H9 (cell line): ENCODE data around the gene TBC1D22A. TPM values are rescaled to one million over a fixed set of nuclear protein-coding genes. Genes with fewer than 3 reads are reported as not detected.

Experiments
- DNase-seq: peaks from one replicate; pipeline ENCODE4 v3.0.0-alpha.2; 2017
- H2AFZ ChIP-seq: one replicate; pipeline ENCODE4 v1.6.1; 2013; ENCODE audit warnings: mild to moderate bottlenecking, low read length, control low read depth, moderate library complexity
- H2AK5ac ChIP-seq: 2 replicates; pipeline ENCODE4 v1.6.1; 2013; ENCODE audit warnings: low read length, control low read depth, mixed read lengths; ENCODE audit not compliant: insufficient read length
- H2BK120ac ChIP-seq: one replicate; pipeline ENCODE4 v1.6.1; 2013; ENCODE audit warnings: low read depth, mild to moderate bottlenecking, low read length, control low read depth, inconsistent platforms; ENCODE audit not compliant: poor library complexity, severe bottlenecking
- H2BK12ac ChIP-seq: 2 replicates; pipeline ENCODE4 v1.6.1; 2013; ENCODE audit warnings: low read length, control low read depth, mixed read lengths, low read depth; ENCODE audit not compliant: insufficient read length
- H2BK15ac ChIP-seq: 2 replicates; pipeline ENCODE4 v1.6.1; 2013; ENCODE audit warnings: low read depth, low read length, control low read depth
- H2BK20ac ChIP-seq: one replicate; pipeline ENCODE4 v1.6.1; 2013; ENCODE audit warnings: low read depth, mild to moderate bottlenecking, low read length, control low read depth, inconsistent platforms; ENCODE audit not compliant: poor library complexity, severe bottlenecking
- H2BK5ac ChIP-seq: 2 replicates; pipeline ENCODE4 v1.6.1; 2013; ENCODE audit warnings: low read length, control low read depth, mixed read lengths; ENCODE audit not compliant: insufficient read length
- H3K14ac ChIP-seq: 2 replicates; pipeline ENCODE4 v1.6.1; 2013; ENCODE audit warnings: low read length, control low read depth; ENCODE audit not compliant: insufficient read depth
- H3K18ac ChIP-seq: 2 replicates; pipeline ENCODE4 v1.6.1; 2013; ENCODE audit warnings: low read depth, mild to moderate bottlenecking, mixed read lengths, low read length, control low read depth; ENCODE audit not compliant: insufficient read length
- H3K23ac ChIP-seq: 2 replicates; pipeline ENCODE4 v1.6.1; 2013; ENCODE audit warnings: low read length, control low read depth, mixed read lengths, low read depth; ENCODE audit not compliant: insufficient read length
- H3K23me2 ChIP-seq: 2 replicates; pipeline ENCODE4 v1.6.1; 2013; ENCODE audit warnings: low read depth, mild to moderate bottlenecking, mixed read lengths, low read length, control low read depth; ENCODE audit not compliant: insufficient read length, poor library complexity, severe bottlenecking
- H3K27ac ChIP-seq: 2 replicates; pipeline ENCODE4 v1.5.1; 2013; ENCODE audit warnings: low read length, control low read depth, mixed read lengths, low read depth; ENCODE audit not compliant: insufficient read length
- H3K27me3 ChIP-seq: 2 replicates; pipeline ENCODE4 v1.6.1; 2013; ENCODE audit warnings: low read length, control low read depth, inconsistent platforms; ENCODE audit not compliant: insufficient read depth
- H3K4ac ChIP-seq: 2 replicates; pipeline ENCODE4 v1.6.1; 2013; ENCODE audit warnings: low read depth, mild to moderate bottlenecking, control low read depth, inconsistent platforms, low read length, moderate library complexity
- H3K4me1 ChIP-seq: 2 replicates; pipeline ENCODE4 v1.6.1; 2013; ENCODE audit warnings: low read length, control low read depth, inconsistent platforms; ENCODE audit not compliant: insufficient read depth
- H3K4me2 ChIP-seq: 2 replicates; pipeline ENCODE4 v1.6.1; 2013; ENCODE audit warnings: low read length, control low read depth, mixed read lengths; ENCODE audit not compliant: insufficient read length, insufficient read depth
- H3K56ac ChIP-seq: 2 replicates; pipeline ENCODE4 v1.6.1; 2013; ENCODE audit warnings: low read depth, mild to moderate bottlenecking, mixed read lengths, low read length, control low read depth; ENCODE audit not compliant: insufficient read length
- H3K79me1 ChIP-seq: 2 replicates; pipeline ENCODE4 v1.6.1; 2013; ENCODE audit warnings: low read depth, mild to moderate bottlenecking, moderate library complexity, low read length, control low read depth, inconsistent platforms; ENCODE audit not compliant: insufficient read depth, poor library complexity, severe bottlenecking
- H3K79me2 ChIP-seq: 2 replicates; pipeline ENCODE4 v1.6.1; 2013; ENCODE audit warnings: low read length, control low read depth, inconsistent platforms; ENCODE audit not compliant: insufficient read depth
- H3K9ac ChIP-seq: 2 replicates; pipeline ENCODE4 v1.6.1; 2013; ENCODE audit warnings: low read length, control low read depth, mixed read lengths; ENCODE audit not compliant: insufficient read length; ENCODE audit errors: extremely low read depth
- H3K9me3 ChIP-seq: one replicate; pipeline ENCODE4 v1.6.1; 2013; ENCODE audit warnings: low read depth, low read length, inconsistent platforms; ENCODE audit not compliant: control insufficient read depth
- H3T11ph ChIP-seq: one replicate; pipeline ENCODE4 v1.6.1; 2013; ENCODE audit warnings: mild to moderate bottlenecking, low read length, control low read depth, inconsistent platforms
- H4K20me1 ChIP-seq: one replicate; pipeline ENCODE4 v1.6.1; 2013; ENCODE audit not compliant: control insufficient read depth, insufficient read length, insufficient read depth
- H4K5ac ChIP-seq: 2 replicates; pipeline ENCODE4 v1.6.1; 2013; ENCODE audit warnings: low read depth, mild to moderate bottlenecking, mixed read lengths, low read length, control low read depth; ENCODE audit not compliant: insufficient read length
- H4K8ac ChIP-seq: replicated peaks from 2 replicates; pipeline ENCODE4 v1.6.1; 2013; ENCODE audit warnings: low read length, control low read depth, mixed read lengths, low read depth; ENCODE audit not compliant: insufficient read length
- H4K91ac ChIP-seq: 2 replicates; pipeline ENCODE4 v1.6.1; 2013; ENCODE audit warnings: low read depth, mild to moderate bottlenecking, moderate library complexity, mixed read lengths, low read length, control low read depth; ENCODE audit not compliant: insufficient read length
- H3K27ac Mint-ChIP-seq, 3 experiments: 2 replicates in 2 of 3; 3 replicates in 1 of 3; pipeline ENCODE4 v1.8.0; 2020 to 2021; ENCODE audit warnings: mixed read lengths in 3 of 3, mild to moderate bottlenecking in 1 of 3, moderate library complexity in 1 of 3
- H3K27me3 Mint-ChIP-seq: 2 replicates; pipeline ENCODE4 v1.8.0; 2021; ENCODE audit warnings: low read depth, mild to moderate bottlenecking, moderate library complexity, mixed read lengths
- H3K36me3 Mint-ChIP-seq, 3 experiments: 2 replicates in 2 of 3; 3 replicates in 1 of 3; pipeline ENCODE4 v1.8.0; 2020 to 2021; ENCODE audit warnings: low read depth in 3 of 3, mixed read lengths in 3 of 3; ENCODE audit not compliant: insufficient read depth in 1 of 3
- H3K4me1 Mint-ChIP-seq, 2 experiments: 2 replicates each; pipeline ENCODE4 v1.8.0; 2020; ENCODE audit warnings: mixed read lengths in 2 of 2
- H3K4me3 Mint-ChIP-seq, 2 experiments: 2 replicates in 1 of 2; 3 replicates in 1 of 2; pipeline ENCODE4 v1.8.0; 2020 to 2021; ENCODE audit warnings: mild to moderate bottlenecking in 2 of 2, mixed read lengths in 2 of 2, moderate library complexity in 1 of 2
- H3K9me3 Mint-ChIP-seq, 2 experiments: 2 replicates in 1 of 2; 3 replicates in 1 of 2; pipeline ENCODE4 v1.8.0; 2020; ENCODE audit warnings: mild to moderate bottlenecking in 2 of 2, mixed read lengths in 2 of 2, moderate library complexity in 1 of 2
- CTCF ChIP-seq: fragments of 200-600 bp; sonication (generic); conservative IDR thresholded peaks from 3 replicates; pipeline ENCODE4 v1.8.0; 2021; ENCODE audit warnings: antibody characterized with exemption, mild to moderate bottlenecking
- WGBS: extraction: QIAGEN DNeasy Blood & Tissue Kit; methylation state at CpG from one replicate; pipeline ENCODE4 v1.1.7; 2013; ENCODE audit warnings: missing lambda C conversion rate, low lambda C conversion rate, mixed read lengths; ENCODE audit not compliant: insufficient read length; ENCODE audit errors: extremely low coverage; 5-methylcytosine and 5-hydroxymethylcytosine counted together
- total RNA-seq: library from RNA; stranded (reverse); gene quantifications from 2 replicates; pipeline ENCODE4 v1.2.1, GENCODE V29; 2021

Gene TBC1D22A
- total RNA-seq, 1 experiment from 2014 or later: 20.8 TPM

- Histone ChIP-seq H4K20me1 (peaks cover 3% of the 10 kb centered on the region), H3K4ac (no peak overlapping the region), H4K8ac (no peak overlapping the region), H2BK12ac (no peak overlapping the region), H3T11ph (no peak overlapping the region), H2AK5ac (no peak overlapping the region), H4K5ac (no peak overlapping the region), H3K79me1 (no peaks in the 10 kb centered on the region), H3K4me1 (no peaks in the 10 kb centered on the region), H2AFZ (no peak overlapping the region), H3K9ac (no peak overlapping the region), H3K56ac (no peak overlapping the region), H4K91ac (no peak overlapping the region), H2BK120ac (no peak overlapping the region), H3K4me2 (no peak overlapping the region), H3K14ac (no peak overlapping the region), H2BK15ac (no peak overlapping the region), H2BK5ac (no peak overlapping the region), H3K79me2 (no peaks in the 10 kb centered on the region; the same call in 1 of the 2 replicates), H3K23ac (no peak overlapping the region), H3K18ac (no peak overlapping the region), H2BK20ac (no peak overlapping the region), H3K27ac (no peak overlapping the region), H3K27me3 (no peaks in the 10 kb centered on the region), H3K23me2 (no peaks in the 10 kb centered on the region), H3K9me3 (no peaks in the 10 kb centered on the region)
- no peak overlapping the region for H3K4me3 Mint-ChIP-seq
- peaks cover 15 to 22% of the 10 kb centered on the region in 2 experiments for H3K4me1 Mint-ChIP-seq
- no peaks in the 10 kb centered on the region for H3K9me3 Mint-ChIP-seq
- no peak for DNase-seq
- H3K27ac Mint-ChIP-seq: peak overlapping the region in 1 of 3 experiments; percentile 29; a peak in 2 of 7 replicates
- no CpG with 5 or more reads among the region's 6 CpGs for WGBS
- peaks cover 4 to 15% (median 14%) of the 10 kb centered on the region in 3 experiments; a peak in 6 of 7 replicates for H3K36me3 Mint-ChIP-seq
- no peaks in the 10 kb centered on the region for H3K27me3 Mint-ChIP-seq
- TF ChIP-seq CTCF: no peak
These were observed 45.0 kb downstream of the TBC1D22A start for GRCh38 chr22:46807458-46807857.
